Activated T-cell treated with anti-CD3 and anti-CD28 coated beads, Interleukin-2, amount 50 U/mL, for 72 hours (primary cell): ENCODE measurements around the gene PLA2G6. TPM values are rescaled to one million over a fixed set of nuclear protein-coding genes. Genes with fewer than 3 reads are reported as not detected.

Source experiments
- ATAC-seq, 2 donors: fragments of 150-1000 bp; cut with Tn5 transposase; replicated peaks in 1 of 2; 2 replicates each; pipeline ENCODE4 v1.10.0; 2021; ENCODE audit warnings: moderate library complexity in 2 of 2, mild to moderate bottlenecking in 1 of 2
- DNase-seq, 2 donors: peaks; one replicate each; pipeline ENCODE4 v3.0.0; 2021 to 2022; ENCODE audit warnings: mixed read lengths in 1 of 2
- H3K27ac Mint-ChIP-seq: one replicate; pipeline ENCODE4 v1.8.0; 2022; ENCODE audit warnings: mild to moderate bottlenecking, moderate library complexity, mixed read lengths
- H3K27me3 Mint-ChIP-seq: one replicate; pipeline ENCODE4 v1.8.0; 2022; ENCODE audit warnings: low read depth, mixed read lengths
- H3K36me3 Mint-ChIP-seq, 2 donors: one replicate each; pipeline ENCODE4 v1.8.0; 2022; ENCODE audit warnings: mixed read lengths in 2 of 2, mild to moderate bottlenecking in 1 of 2; ENCODE audit not compliant: insufficient read depth in 2 of 2
- H3K4me1 Mint-ChIP-seq: one replicate; pipeline ENCODE4 v1.8.0; 2022; ENCODE audit warnings: low read depth, mixed read lengths
- H3K4me3 Mint-ChIP-seq, 2 donors: one replicate each; pipeline ENCODE4 v1.8.0; 2022; ENCODE audit warnings: mild to moderate bottlenecking in 2 of 2, mixed read lengths in 2 of 2, moderate library complexity in 2 of 2
- H3K9me3 Mint-ChIP-seq, 2 donors: one replicate each; pipeline ENCODE4 v1.8.0; 2022; ENCODE audit warnings: mixed read lengths in 2 of 2
- total RNA-seq, 2 donors: library from RNA; stranded (reverse); gene quantifications; one replicate each; pipeline ENCODE4 v1.2.3, GENCODE V29; 2022

The PLA2G6 gene
- total RNA-seq, 2 donors from 2014 or later: 87.5 to 102 TPM

DNA sequence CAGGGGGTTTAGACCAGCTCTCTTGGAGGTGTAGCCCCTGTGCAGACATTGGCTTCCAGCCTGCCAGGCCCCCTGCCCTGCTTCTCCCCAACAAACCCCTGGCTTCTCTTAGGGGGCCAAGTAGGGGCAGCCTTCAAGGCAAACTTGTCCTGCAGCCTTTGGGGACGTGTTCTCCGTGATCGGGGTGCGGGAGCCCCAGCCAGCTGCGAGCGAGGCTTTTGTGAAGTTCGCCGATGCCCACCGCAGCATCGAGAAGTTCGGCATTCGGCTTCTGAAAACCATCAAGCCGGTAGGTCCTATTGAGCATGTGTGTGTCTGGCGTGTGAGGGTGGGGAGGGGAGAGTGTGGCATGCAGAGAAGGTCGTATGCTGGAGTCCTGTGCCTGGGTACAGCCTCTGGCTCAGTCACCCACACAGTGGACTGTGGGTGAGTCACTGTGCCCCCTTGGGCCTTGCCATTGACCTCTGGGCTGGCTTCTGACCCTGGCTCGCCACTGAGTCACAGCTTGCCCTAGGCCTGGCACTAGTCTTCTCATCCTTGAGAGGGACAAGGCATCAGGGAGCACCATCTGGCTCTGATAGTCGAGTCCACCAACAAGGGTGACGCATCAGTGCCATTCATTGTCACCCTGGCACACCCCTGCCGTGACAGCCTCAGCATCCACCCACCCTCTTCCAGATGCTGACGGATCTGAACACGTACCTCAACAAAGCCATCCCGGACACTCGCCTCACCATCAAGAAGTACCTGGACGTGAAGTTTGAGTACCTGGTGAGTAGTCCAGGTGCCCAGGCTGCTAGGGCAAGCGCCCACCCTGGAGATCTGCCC lies 109.1 kb downstream of the PLA2G6 start:
- no peaks in the 10 kb centered on the region for H3K4me1 Mint-ChIP-seq
- no peaks in the 10 kb centered on the region for H3K36me3 Mint-ChIP-seq
- DNase-seq (no peak), ATAC-seq (no peak)
- H3K9me3 Mint-ChIP-seq: no peaks in the 10 kb centered on the region
- no peak overlapping the region for H3K27ac Mint-ChIP-seq
- no peaks in the 10 kb centered on the region for H3K27me3 Mint-ChIP-seq
- H3K4me3 Mint-ChIP-seq: no peak overlapping the region

DNA sequence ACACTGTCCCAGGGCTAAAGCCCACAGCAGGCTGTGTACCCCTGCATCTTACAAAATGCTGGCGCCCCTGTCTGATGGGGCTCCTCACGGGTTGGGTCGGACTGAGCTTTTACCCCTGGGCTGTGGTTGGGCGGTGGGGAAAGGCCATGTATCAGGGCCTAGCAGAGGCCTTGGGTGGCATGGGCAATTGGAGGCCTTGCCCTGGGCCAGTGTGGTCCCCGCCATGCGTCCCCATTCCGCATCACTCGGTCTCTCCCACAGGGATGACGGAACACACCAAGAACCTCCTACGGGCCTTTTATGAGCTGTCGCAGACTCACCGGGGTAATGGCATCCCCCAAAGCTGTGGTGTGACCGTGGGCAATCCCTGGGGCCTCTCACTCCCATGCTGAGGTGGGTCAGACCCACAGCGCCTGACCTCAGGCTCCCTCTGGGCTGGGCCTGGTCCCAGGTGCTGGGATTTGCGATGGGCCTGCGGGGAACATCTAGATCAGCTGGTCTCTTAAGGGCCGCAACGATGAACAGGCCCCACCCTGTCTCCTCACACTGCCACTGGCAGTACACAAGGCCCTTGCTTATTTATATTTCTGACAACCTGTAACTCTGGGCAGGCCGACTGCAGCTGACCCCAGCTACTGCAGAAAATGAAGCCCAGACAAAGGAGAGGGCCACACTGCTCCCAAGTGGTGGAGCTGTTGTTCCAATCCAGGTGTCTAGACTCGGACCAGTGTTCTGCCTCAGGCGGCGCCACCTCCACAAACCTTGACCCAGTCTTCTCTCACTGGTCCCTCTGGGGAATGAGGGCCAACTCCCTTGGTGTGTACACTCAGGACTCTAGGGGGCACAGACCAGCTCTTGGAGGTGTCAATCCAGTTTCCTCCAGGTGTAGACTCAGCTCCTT lies 110.0 kb downstream of the PLA2G6 start:
- Mint-ChIP-seq H3K4me1 (no peaks in the 10 kb centered on the region), H3K36me3 (no peaks in the 10 kb centered on the region), H3K27me3 (no peaks in the 10 kb centered on the region), H3K4me3 (no peak overlapping the region), H3K9me3 (no peaks in the 10 kb centered on the region), H3K27ac (no peak overlapping the region)
- ATAC-seq: no peak
- no peak for DNase-seq

DNA sequence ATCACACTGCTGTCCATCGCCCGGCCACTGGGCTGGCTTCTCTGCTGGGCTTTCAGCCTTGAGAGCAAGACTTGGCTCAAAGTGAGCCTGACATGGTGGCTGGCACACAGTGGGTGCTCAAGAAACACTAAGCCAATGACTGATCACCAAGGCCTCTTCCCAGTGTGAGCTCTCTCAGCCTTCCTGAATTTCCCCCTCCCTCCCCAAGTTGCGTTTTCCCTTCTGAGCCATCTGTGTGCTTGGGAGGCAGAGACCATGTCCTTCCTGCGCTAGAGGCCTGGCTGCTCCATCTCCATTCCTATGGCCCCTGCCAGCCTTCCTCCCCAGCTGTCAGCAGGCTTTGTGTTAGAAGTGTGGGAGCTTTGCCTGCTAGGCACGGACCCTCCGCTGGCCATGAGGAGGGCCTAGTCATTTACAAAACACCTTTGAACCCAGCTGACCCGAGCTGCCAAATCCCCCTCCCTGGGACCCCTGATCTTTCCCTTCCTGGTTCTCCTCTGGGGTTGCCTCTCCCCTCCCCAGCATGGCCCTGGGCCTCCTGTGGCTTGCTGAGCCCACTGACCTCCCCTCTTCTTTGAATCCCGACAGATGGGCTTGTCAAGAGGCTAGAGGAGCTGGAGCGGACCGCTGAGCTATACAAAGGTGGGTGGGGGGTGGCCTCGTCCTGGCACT lies 111.2 kb downstream of the PLA2G6 start:
- H3K4me3 Mint-ChIP-seq: no peak overlapping the region
- DNase-seq: no peak
- no peaks in the 10 kb centered on the region for H3K4me1 Mint-ChIP-seq
- no peaks in the 10 kb centered on the region for H3K9me3 Mint-ChIP-seq
- H3K36me3 Mint-ChIP-seq: peaks cover 0 to 1% of the 10 kb centered on the region in 2 donors
- no peak for ATAC-seq
- H3K27me3 Mint-ChIP-seq: no peaks in the 10 kb centered on the region
- H3K27ac Mint-ChIP-seq: no peak overlapping the region

DNA sequence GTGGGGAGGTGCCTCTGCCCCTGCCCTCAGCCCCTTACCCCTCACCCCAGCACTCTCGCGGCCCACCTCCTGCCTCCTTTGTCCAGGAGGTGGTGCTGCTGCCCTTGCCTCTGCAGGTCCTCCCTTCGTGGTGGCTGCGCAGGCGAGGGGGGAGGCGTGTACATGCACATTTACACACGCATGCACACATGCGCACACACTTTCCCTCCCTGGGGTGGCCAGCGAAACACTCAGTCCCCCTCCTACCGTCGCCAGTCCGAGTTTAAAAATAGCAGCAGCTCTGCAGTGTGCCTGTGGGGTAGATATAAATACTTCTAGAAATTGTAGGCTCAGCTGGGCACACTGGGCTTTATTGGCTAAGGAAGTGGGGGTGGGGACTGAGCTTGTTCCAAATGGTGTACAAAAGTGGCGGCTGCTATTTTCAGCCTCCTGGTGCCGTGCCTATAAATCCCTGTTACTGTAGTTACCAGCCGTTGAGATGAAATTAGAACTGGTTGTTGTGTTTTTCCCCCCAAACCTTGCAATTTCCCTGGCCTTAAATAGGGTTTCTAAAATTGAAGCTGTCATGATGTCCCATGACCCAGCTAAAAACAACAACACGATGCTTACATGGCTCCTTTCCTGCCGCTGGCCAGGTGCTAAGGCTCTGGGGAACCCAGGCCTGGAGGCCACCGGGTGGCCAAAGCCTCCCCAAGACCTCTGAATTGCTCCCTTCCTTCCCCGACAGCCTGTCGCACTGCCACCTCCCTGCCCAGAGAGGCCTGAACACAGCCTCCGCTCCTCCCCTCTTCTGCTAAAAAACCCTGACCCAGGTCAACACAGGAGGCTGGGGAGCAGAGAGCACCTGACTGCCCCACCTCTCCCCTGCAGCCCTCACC lies 112.0 kb downstream of the PLA2G6 start:
- peaks cover 0 to 1% of the 10 kb centered on the region in 2 donors for H3K36me3 Mint-ChIP-seq
- no peak for DNase-seq
- H3K4me3 Mint-ChIP-seq: no peak overlapping the region
- H3K9me3 Mint-ChIP-seq: no peaks in the 10 kb centered on the region
- no peak for ATAC-seq
- no peaks in the 10 kb centered on the region for H3K27me3 Mint-ChIP-seq
- H3K4me1 Mint-ChIP-seq: no peaks in the 10 kb centered on the region
- H3K27ac Mint-ChIP-seq: no peak overlapping the region

DNA sequence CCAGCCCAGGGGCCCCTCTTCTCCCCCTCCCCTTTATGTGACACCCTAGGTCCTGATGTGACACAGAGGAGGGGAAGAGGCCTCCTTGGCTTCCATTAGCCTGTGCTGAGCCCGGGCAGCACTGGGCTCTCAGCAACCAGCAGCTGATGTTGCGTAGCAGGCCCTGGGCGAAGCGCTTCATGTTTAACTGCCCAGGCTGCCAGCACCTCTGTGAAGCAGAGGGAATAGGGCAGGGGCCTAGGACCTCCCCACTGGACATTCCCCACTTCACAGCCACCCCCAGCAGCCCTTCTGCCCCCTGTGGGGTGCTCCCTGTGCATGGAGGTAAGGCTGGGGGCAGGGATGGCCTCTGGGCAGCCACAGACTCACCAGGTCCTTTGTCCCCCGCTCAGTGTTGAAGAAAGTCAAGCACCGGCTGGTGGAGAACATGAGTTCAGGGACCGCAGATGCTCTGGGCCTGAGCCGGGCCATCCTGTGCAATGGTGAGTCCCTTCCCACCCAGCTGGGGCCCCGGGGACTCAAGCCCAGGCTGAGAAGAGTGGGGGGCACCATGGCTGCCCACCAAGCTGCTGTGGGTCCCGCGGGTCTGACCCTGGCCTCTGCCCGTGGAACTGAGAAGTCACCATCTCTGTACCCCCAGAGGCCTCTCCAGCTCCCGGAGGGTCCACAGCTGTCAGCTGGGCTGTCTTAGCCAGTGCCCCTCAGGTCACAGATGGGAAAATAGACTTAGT lies 112.8 kb downstream of the PLA2G6 start:
- Mint-ChIP-seq H3K36me3 (peaks cover 0 to 1% of the 10 kb centered on the region in 2 donors), H3K4me1 (no peaks in the 10 kb centered on the region), H3K9me3 (no peaks in the 10 kb centered on the region), H3K27me3 (no peaks in the 10 kb centered on the region), H3K27ac (no peak overlapping the region), H3K4me3 (no peak overlapping the region)
- ATAC-seq: no peak
- DNase-seq: no peak

DNA sequence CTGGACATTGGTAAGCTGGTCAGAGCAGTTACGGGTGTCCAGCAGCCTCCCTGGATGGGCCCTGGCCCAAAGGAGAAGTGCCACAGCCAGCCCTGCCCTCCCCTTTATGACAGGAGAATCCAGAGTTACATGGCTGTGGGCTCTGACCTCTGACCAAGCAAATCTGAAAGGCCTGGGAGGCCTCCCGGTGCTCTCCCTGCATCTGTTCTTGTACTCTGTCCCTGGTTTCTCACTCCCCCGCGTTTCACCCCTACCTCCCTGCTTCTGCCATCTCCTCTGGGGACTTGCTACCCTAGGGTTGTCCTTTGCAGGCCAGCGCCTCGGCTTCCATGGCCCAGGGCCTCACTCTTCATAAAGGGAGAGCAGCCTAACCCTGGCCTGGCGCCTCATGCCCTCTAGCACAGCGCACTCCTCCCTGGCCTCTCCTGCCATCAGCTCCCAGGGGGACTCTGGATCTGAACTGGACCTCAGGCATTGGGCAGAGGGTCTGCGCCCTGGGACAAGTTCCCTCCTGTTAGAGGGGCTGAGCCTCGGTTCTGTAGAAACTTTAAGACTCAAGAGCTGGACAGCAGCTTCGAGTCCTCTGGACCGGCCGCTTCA lies 113.8 kb downstream of the PLA2G6 start:
- Mint-ChIP-seq H3K36me3 (peaks cover 0 to 1% of the 10 kb centered on the region in 2 donors), H3K27ac (no peak overlapping the region), H3K27me3 (no peaks in the 10 kb centered on the region), H3K9me3 (no peaks in the 10 kb centered on the region), H3K4me3 (no peak overlapping the region), H3K4me1 (no peaks in the 10 kb centered on the region)
- ATAC-seq: no peak
- DNase-seq: no peak

DNA sequence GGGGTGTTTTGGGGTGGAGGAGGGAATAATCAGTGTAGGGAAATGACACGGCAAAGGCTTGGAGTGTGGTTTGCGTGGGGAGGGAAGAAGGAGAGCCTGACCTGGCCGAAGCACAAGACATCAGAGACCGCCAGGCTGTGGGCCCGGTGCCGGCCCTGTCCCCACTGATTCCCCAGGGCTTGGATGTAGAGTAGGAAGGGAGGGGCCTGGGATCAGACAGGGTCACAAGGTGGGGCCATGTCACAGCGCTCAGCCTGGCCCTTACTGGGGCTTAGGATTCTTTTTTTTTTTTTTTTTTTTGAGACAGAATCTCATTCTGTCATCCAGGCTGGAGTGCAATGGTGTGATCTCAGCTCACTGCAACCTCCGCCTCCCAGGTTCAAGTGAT lies 114.6 kb downstream of the PLA2G6 start:
- H3K4me1 Mint-ChIP-seq: no peaks in the 10 kb centered on the region
- DNase-seq: no peak
- no peak for ATAC-seq
- H3K4me3 Mint-ChIP-seq: no peak overlapping the region
- peaks cover 3 to 4% of the 10 kb centered on the region in 2 donors for H3K36me3 Mint-ChIP-seq
- H3K27ac Mint-ChIP-seq: no peak overlapping the region
- H3K27me3 Mint-ChIP-seq: no peaks in the 10 kb centered on the region
- H3K9me3 Mint-ChIP-seq: no peaks in the 10 kb centered on the region

DNA sequence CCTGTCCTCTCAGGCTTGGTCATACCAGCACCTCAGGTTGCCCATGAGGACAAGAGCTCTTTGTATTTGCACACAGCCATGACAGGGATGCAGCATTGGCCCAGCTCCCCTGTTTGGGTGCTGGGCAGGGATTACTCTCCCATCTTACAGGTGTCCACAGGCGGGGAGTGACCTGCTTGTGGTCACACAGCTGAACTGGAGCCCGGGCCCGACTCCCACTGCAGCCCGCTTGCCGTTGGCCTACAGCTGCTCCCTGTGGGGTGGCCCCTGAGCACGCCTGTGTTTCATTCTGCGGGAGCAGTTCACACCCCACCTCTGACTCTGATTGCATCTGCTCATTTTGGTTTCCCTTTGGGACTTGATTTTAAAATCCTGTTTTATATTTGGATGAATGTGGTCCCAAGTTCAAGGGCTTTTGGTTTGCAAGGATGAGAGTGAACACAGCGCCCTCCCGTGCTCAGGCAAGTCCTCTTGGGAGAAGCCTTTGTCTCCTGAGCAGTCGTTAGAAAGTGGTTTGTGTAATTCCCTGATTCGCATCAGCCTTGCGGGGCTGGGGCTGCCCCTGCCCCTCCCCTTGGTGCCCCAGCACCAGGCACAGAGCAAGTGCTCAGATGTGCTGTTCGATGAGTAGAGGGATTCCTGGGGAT lies 115.1 kb downstream of the PLA2G6 start:
- peaks cover 3 to 6% of the 10 kb centered on the region in 2 donors for H3K36me3 Mint-ChIP-seq
- ATAC-seq (no peak), DNase-seq (no peak)
- no peak overlapping the region for H3K4me3 Mint-ChIP-seq
- H3K4me1 Mint-ChIP-seq: no peaks in the 10 kb centered on the region
- H3K27me3 Mint-ChIP-seq: no peaks in the 10 kb centered on the region
- no peak overlapping the region for H3K27ac Mint-ChIP-seq
- no peaks in the 10 kb centered on the region for H3K9me3 Mint-ChIP-seq

DNA sequence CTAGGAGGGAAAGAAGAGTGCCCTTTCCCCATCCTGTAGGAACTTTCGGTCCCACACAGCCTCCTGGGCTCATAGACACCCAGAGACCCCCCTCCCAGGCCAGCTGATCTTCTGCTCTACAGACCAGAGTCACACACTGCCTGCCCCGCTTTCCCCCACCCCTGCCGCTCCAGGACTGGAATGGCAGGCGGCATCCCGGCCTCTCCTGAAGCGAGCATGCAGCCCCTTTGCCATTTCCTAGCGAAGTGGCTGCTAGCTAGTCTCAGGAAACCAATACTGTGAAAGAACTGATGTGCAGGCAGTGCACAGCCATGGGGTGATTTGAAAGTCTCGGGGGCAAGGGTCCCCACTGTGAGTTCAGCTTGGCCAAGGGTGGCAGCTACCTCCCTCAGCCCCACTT lies 116.1 kb downstream of the PLA2G6 start:
- no peak overlapping the region for H3K27ac Mint-ChIP-seq
- H3K36me3 Mint-ChIP-seq: peaks cover 3 to 6% of the 10 kb centered on the region in 2 donors
- no peak overlapping the region for H3K4me3 Mint-ChIP-seq
- no peaks in the 10 kb centered on the region for H3K4me1 Mint-ChIP-seq
- H3K27me3 Mint-ChIP-seq: no peaks in the 10 kb centered on the region
- no peaks in the 10 kb centered on the region for H3K9me3 Mint-ChIP-seq
- no peak for DNase-seq
- no peak for ATAC-seq

DNA sequence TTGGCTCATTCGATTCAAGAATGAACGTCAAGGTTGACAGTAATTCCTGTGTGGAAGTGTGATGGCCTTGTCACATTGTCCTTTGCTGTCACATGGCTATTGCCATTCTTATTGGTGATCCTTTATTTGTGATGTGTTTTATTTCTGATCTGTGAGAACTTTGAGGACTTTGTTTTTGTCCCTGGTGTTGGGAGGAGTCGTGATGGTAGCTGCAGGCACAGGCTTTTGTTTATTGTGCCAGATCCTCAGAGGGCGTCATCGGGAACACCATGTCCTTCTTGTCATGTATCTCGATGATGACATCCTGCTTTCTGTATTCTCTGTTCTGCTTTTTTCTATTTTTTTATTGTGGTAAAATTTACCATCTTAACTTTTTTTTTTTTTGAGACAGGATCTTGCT lies 118.8 kb downstream of the PLA2G6 start:
- H3K4me3 Mint-ChIP-seq: no peak overlapping the region
- DNase-seq: no peak
- no peak for ATAC-seq
- H3K36me3 Mint-ChIP-seq: peaks cover 3 to 7% of the 10 kb centered on the region in 2 donors
- H3K4me1 Mint-ChIP-seq: peaks cover 5% of the 10 kb centered on the region
- H3K27me3 Mint-ChIP-seq: no peaks in the 10 kb centered on the region
- H3K27ac Mint-ChIP-seq: no peak overlapping the region
- no peaks in the 10 kb centered on the region for H3K9me3 Mint-ChIP-seq
